Sigmoid colon (tissue), 4 donors: ENCODE results near the gene PICK1.

Source experiments
- POLR2A ChIP-seq, 2 donors: fragments of 450-650 bp; IDR thresholded peaks; one replicate each; pipeline ENCODE4 v1.6.1; 2016; ENCODE audit warnings: antibody characterized with exemption in 2 of 2, mild to moderate bottlenecking in 2 of 2, moderate library complexity in 2 of 2
- POLR2AphosphoS5 ChIP-seq, 4 donors: sonication (generic); formaldehyde crosslinking; IDR thresholded peaks; one replicate each; pipeline ENCODE4 v1.6.1; 2017; ENCODE audit warnings: antibody characterized with exemption in 4 of 4
- TF ChIP-seq, protein P1 (sequence below), 4 experiments: fragments of 450-650 bp in 3 of 4; fragments of 200-600 bp in 1 of 4; IDR thresholded peaks; one replicate each; pipeline ENCODE4 v1.5.1; 2016 to 2019; ENCODE audit warnings: antibody characterized with exemption in 4 of 4, mild to moderate bottlenecking in 3 of 4, moderate library complexity in 2 of 4

DNA sequence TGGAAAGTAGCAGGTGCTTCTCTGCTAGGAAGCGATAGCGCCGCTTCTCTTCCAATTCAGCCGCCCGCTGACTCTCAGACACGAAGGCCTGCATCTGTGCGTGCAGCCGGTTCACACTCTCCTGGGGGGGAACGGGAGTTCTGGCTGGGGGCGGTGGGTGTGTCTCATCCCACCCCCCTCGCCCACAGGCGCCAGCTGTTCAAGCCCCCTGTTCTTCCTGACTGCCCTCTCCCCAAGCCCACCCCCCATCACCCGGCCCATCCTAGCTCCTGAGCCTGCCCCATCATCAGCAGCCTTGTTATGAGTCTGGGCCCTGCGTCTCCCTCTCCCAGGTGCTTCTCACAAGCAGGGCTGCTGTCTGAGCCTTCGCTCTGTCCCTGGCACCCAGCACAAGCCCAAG is 39.9 kb downstream of the PICK1 start:
- no peak for TF ChIP-seq POLR2AphosphoS5 (IDR thresholded peaks at IDR 0.05)
- TF ChIP-seq, protein P1, sequence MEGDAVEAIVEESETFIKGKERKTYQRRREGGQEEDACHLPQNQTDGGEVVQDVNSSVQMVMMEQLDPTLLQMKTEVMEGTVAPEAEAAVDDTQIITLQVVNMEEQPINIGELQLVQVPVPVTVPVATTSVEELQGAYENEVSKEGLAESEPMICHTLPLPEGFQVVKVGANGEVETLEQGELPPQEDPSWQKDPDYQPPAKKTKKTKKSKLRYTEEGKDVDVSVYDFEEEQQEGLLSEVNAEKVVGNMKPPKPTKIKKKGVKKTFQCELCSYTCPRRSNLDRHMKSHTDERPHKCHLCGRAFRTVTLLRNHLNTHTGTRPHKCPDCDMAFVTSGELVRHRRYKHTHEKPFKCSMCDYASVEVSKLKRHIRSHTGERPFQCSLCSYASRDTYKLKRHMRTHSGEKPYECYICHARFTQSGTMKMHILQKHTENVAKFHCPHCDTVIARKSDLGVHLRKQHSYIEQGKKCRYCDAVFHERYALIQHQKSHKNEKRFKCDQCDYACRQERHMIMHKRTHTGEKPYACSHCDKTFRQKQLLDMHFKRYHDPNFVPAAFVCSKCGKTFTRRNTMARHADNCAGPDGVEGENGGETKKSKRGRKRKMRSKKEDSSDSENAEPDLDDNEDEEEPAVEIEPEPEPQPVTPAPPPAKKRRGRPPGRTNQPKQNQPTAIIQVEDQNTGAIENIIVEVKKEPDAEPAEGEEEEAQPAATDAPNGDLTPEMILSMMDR (IDR thresholded peaks at IDR 0.05), result no peak
- TF ChIP-seq POLR2A (IDR thresholded peaks at IDR 0.05), result no peak
